ENCODE data around the gene LPIN1.

GRCh38 chr2:11715987-11716652, 30.3 kb upstream of the LPIN1 start:
- TF ChIP-seq EZH2 (IDR thresholded peaks at IDR 0.05; ENCODE audit: borderline replicate concordance) (no peak), CTCF (IDR thresholded peaks at IDR 0.05; ENCODE audit: poor library complexity) (no peak), EZH2phosphoT487 (IDR thresholded peaks at IDR 0.05; ENCODE audit: low read depth, severe bottlenecking, unreplicated experiment) (no peak)
